SU-DHL-6 (cell line): ENCODE results near the gene MUC5B.

ENCODE experiments used
- EZH2phosphoT487 ChIP-seq: fragments of 200-600 bp; sonication (generic), shearing (Covaris generic); conservative IDR thresholded peaks from 2 replicates; pipeline ENCODE4 v1.6.1; 2018; ENCODE audit warnings: mild to moderate bottlenecking, antibody characterized with exemption, low read length, moderate library complexity, mixed read lengths
- TF ChIP-seq, protein P1 (sequence below): fragments of 200-600 bp; sonication (generic); IDR thresholded peaks from one replicate; pipeline ENCODE4 v1.5.1; 2017; ENCODE audit warnings: antibody characterized with exemption, mild to moderate bottlenecking, low read length, moderate library complexity; ENCODE audit not compliant: insufficient read depth, poor library complexity, severe bottlenecking

DNA sequence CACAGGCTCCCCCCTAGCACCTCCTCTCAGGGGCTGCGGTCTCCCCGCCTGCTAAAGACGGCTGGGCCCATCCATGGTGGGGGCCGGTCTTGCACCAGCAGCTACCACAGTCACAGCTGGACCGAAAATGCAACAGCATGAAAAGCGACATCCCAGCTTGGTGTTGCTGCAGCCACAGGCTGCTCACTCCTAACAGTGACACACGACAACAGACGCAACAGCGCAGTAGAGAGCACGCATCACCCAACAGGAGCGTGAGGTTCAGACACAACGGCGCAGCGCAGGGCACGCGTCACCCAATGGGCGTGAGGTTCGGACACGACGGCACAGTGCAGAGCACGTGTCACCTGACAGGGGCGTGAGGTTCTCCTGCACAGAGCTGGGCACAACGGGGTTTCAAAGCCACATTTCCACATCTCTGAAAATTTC lies 62.5 kb downstream of the MUC5B start:
- TF ChIP-seq, protein P1, sequence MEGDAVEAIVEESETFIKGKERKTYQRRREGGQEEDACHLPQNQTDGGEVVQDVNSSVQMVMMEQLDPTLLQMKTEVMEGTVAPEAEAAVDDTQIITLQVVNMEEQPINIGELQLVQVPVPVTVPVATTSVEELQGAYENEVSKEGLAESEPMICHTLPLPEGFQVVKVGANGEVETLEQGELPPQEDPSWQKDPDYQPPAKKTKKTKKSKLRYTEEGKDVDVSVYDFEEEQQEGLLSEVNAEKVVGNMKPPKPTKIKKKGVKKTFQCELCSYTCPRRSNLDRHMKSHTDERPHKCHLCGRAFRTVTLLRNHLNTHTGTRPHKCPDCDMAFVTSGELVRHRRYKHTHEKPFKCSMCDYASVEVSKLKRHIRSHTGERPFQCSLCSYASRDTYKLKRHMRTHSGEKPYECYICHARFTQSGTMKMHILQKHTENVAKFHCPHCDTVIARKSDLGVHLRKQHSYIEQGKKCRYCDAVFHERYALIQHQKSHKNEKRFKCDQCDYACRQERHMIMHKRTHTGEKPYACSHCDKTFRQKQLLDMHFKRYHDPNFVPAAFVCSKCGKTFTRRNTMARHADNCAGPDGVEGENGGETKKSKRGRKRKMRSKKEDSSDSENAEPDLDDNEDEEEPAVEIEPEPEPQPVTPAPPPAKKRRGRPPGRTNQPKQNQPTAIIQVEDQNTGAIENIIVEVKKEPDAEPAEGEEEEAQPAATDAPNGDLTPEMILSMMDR = no peak
- no peak for TF ChIP-seq EZH2phosphoT487
